22Rv1 (cell line): ENCODE data around the gene SREBF1.

Experiments
- ZFX ChIP-seq: fragments of 450-650 bp; IDR thresholded peaks from 2 replicates; pipeline ENCODE4 v1.6.1; 2017; ENCODE audit warnings: antibody characterized with exemption, borderline replicate concordance
- TF ChIP-seq, protein P1 (sequence below): fragments of 450-650 bp; IDR thresholded peaks from 2 replicates; pipeline ENCODE4 v1.5.1; 2017; ENCODE audit warnings: mild to moderate bottlenecking

GRCh38 chr17:17846003-17846402, 9.2 kb upstream of the SREBF1 start:
- TF ChIP-seq, protein P1, sequence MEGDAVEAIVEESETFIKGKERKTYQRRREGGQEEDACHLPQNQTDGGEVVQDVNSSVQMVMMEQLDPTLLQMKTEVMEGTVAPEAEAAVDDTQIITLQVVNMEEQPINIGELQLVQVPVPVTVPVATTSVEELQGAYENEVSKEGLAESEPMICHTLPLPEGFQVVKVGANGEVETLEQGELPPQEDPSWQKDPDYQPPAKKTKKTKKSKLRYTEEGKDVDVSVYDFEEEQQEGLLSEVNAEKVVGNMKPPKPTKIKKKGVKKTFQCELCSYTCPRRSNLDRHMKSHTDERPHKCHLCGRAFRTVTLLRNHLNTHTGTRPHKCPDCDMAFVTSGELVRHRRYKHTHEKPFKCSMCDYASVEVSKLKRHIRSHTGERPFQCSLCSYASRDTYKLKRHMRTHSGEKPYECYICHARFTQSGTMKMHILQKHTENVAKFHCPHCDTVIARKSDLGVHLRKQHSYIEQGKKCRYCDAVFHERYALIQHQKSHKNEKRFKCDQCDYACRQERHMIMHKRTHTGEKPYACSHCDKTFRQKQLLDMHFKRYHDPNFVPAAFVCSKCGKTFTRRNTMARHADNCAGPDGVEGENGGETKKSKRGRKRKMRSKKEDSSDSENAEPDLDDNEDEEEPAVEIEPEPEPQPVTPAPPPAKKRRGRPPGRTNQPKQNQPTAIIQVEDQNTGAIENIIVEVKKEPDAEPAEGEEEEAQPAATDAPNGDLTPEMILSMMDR, result no peak
- no peak for TF ChIP-seq ZFX
